KG1 (cell line): Measurements from ENCODE around the gene NKAIN4.

ENCODE experiments used
- DNase-seq: peaks from one replicate; lab custom pipeline; 2025; lab: John Stamatoyannopoulos, UW

Gene NKAIN4

DNA sequence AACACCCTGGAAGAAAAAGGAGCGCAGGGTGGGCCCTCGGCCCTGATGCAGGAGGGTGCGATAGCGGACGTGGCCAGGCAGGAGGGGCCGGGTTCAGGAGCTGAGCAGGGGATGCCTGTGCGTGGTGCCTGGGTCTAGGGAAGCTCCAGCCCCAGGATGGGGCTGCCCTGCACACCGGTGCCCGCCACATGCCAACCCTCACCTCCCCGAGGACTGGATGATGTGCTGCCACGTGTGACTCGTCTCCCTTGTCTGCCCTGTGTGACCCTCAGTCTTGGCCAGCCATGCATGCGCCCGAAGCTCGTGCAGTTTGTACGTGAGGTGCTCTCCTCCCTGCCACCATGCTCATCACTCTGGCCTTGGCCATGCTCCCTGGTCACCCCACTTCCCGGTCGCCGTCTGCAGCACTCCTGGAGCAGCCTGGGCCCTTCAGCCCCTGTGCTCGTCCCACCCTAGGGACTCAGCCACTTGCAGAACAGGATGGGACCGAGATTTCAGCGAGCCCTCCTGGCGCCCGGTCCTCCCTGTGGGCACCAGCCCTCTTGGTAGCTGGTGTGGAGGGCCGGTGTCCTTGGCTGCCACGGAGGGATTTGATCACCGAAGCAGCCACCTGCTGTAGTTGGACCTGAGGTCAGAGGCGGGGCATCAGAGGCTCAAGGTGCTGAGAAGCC, 34.5 kb upstream of the NKAIN4 start:
- DNase-seq, result no peak

DNA sequence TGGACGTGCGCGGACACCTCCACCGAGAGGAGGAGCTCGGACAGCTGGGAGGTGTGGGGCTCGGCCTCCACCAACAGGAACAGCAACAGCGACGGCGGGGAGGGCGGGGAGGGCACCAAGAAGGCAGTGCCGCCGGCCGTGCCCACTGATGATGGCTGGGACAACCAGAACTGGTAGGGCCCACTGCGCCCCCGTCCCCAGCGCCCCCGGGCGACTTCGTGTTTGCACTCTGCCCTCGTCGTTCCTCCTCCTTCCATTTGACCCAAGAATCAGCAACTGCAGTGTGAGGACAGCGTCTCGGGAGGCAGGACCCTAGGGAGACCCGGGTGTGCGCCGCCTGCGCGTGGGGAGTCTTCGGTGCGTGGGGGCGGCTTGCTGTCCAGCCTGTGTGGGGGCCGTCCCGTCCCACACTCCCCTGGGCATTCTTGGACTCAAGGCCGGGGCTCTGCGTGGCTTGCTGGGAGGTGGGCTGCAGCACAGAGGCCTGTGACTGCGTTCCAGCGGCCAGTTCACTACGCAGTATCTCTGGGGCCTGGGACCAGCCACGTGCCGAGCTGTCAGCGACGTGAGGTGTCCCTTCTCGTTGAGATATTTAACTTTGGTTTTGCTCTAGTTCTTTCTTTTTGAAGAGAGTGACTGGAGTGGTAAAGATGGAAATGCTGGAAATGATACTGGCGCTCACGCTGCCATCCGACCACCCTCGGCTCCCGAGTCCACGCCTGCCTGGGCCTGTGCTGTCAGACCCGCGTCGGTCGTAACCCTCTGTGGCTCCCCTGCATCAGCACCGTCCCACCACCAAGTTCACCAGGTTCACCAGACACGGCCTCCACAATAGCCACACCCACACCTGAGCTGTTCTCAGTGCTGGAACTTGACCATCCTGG, 33.7 kb upstream of the NKAIN4 start:
- DNase-seq, result no peak

DNA sequence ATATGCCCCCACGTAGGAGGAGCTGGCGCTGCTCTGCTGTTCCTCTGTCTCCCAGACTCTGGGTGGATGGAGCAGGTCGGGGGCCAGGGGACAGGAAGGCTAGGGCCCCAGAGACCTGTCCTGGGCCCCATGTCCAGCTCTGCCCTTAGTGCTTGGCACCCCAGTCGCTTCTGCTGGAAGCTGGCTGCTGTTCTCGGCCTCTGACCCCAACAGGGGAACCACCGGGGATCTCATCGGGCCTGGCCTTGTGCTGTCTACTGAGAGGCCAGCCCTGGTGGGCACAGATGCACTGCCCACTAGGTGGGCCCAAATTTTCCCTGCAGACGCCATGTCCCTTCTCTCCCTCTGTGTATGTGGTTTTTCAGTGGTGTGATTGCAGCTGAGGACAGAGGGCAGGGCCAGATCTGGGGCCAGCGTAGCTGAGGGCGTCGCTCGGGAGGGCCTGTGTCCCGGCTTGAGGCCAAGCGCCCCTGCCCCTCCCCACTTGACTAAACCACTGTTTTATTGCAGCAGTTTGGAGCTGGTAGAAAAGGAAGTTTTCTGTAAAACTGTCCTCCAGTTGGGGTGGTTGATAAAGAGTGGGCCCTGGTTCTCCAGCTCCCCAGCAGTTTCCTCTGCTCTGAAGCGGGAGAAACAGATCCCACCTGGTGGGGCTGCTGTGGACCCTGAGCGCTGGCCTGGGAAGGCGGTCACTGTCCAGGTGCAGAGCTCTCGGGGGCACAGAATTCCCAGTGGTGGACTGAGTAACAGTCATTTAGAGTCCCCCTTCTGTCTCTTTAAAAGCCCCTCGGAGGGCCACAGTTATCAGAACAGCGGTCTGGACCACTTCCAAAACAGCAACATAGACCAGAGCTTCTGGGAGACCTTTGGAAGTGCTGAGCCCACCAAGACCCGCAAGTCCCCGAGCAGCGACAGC, 32.8 kb upstream of the NKAIN4 start:
- no peak for DNase-seq

DNA sequence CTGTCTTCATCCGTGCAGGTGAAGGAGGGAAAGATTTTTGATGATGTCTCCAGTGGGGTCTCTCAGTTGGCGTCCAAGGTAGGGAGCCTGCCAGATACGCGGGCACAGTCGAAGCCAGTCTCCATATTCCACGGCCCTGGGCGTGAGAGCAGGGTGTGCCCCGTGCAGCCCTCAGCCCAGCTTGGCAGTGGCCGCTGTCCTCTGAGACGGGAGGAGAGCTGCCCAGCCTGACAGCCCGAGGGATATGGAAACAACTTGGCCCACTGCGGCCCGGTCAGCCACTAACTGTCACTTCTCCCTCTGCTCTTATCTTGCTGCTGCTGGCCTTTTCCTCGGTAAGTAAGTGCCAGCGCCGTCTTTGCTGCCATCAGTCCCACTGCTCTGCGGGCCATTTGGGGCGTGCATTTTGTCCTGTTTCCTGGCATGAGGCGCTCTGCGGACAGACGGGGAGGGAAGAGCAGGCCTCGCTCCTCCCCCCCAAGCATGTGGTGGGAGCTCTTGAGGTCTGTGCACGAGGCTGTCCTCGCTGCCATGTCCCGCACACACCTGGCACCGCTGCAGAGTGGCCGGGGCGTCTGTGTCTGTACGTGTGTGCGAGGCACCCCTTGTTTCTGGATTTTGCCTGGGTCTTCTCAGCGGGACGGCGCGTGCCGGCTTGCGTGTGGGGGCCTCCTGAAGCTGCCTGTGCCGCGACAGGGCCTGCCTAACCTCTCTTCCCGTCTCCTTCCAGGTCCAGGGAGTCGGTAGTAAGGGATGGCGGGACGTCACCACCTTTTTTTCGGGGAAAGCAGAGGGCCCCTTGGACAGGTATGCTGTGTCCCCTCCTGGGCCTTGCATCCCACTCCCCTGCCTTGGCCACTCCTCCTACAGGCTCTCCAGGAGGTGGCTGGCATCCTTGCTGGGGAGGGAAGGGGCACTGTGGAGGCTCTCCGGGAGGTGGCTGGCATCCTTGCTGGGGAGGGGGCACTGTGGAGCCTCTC, 31.7 kb upstream of the NKAIN4 start:
- DNase-seq, result no peak

DNA sequence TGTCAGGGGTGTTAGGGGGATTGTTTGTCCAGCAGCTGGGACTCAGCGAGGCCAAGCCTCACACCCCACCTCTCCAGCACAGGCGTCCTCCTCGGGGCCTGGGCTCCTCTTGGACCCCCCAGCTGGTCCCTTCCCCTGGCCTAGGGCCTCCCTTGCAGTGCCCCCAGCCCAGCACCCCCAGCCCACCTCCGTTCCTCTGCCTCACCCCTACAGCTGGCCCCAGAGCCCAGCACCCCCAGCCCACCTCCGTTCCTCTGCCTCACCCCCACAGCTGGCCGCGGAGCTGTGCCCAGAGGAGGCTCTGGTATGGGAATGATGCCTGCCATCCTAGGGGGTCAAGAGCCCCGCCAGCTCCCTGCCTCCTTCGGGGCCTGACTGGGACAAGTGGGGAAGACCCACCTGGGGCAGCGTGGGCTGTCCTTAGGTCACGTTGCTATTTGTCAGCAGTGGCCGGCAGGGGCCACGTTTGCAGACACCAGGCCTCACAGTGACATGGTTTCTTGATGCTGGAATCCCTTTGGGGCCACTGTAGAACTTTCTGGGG, 30.8 kb upstream of the NKAIN4 start:
- no peak for DNase-seq

DNA sequence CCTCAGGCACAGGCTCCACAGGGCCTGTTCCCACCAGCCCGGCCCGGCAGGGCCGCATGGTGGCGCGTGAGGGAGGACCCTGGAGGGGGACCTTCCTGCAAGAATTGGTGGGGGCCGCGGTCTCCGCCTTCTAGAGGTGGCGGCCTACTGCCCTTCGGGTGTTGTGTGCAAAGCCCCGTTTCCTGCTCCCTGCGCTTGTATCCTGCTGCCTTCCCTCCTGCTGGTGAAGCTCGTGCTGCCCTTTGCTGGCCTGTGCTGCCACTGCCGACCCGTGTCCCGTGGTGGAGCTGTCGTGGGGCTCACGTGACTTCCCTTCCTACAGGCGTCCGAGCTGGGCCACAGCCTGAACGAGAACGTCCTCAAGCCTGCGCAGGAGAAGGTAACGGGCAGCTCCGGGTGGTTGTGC, 30.3 kb upstream of the NKAIN4 start:
- no peak for DNase-seq

DNA sequence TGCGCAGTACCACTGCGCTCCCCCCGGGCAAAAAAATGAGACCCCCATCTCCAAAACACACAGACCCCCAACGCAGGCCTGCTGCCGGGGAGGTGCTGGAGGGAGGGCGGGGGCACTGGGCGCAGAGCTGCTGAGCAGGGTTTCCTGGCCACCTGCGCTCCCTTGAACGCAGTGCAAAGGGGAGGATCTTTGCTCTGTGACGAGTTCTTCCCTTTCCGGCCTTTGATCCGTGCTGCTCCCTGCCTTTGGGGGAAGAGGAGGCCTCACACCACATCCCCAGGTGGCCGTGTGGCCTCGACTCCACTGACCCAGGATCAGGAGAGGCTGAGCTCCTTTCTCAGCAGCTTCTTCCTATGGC, 29.8 kb upstream of the NKAIN4 start:
- DNase-seq, result no peak

DNA sequence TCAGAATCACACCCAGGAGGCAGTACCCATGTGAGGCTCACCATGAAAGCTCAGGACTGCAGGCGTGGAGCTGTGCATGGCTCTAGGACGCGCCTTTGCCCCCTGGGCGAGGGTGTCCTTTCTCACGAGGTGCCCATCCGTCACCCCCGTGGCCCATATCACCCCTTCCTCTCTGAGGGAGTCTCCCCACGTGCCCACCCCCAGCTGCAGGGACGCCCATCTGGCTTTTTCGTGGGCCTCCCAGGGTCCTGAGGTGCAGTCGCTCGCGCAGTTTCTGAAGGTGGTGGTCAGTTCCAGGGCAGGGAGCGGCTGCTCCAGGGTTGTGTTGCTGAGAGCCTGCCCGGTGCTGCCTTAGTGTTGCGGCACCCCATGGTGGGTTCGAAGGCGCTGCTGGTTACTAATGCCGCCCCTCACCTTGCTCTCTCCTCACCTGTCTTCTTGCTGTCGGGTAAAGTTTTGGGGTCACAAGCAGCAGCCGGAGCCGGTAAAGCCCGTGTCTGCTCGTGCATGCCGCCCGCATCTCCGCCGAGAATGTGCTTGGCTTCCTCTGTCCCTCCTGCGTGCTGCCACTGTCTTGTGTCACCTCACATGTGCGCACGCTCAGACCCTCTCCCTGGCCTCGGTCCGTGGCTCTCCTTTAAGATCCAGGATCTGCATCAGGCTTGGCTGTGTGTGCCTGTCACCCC, 29.3 kb upstream of the NKAIN4 start:
- no peak for DNase-seq

DNA sequence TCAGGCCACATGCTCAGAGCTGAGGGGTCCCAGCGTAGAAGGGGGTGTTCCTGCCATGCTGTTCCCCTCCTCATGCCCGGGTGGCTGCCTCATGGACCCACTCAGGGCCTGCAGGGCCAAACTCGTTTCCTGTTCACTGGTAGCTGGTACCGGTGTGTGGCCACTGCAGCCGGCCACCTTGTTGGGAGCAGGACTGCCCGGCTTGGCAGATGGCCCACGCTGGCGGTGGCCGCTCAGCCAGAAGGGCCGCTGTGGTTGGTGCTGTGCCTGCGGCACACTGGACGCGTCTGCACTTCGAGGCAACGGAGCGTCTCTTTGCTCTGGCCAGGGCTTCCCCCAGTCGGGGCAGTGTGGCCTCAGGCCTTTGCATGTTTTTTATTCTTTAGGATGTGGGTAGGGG, 28.7 kb upstream of the NKAIN4 start:
- DNase-seq, result no peak

DNA sequence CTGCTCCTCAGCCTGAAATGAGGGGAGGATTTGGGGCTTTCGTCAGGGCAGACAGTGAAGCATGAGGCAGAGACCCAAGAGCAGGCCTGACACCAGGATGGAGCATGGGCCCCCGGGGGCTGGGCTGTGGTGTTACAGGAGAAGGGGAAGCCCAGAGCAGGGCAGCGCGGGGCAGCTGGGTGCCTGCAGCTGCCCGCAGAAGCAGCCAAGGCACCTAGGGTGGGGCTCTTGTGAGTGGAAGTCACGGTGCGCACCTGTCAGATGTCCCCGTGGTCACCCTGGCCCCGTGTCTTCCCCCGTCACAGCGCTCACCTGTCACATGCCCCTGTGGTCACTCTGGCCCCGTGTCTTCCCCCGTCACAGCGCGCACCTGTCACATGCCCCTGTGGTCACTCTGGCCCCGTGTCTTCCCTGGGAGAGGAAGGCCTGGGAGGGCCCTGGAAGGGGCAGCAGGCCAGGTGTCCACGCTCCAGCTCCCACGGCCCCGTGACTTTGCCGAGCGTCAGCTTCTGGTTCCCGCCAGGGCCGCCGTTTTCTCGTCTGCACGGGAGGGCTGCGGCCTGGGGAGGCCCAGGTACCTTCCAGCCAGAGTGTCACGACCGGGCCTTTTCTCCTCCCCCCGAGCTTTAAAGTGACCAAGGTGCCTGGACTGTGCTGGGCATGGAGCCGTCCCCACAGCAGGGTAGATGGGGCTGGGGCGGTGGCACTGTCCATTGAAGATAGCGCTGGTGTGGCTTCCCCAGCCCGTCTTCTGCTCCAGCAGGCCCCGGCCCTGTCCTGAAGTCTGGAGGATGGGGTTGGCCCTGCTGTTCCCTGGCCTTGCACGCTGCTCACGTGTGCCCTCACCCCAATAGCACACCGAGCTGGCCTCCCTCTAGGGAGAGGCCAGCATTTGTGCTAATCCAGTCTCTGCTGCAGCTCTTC, 27.7 kb upstream of the NKAIN4 start:
- DNase-seq, result no peak

DNA sequence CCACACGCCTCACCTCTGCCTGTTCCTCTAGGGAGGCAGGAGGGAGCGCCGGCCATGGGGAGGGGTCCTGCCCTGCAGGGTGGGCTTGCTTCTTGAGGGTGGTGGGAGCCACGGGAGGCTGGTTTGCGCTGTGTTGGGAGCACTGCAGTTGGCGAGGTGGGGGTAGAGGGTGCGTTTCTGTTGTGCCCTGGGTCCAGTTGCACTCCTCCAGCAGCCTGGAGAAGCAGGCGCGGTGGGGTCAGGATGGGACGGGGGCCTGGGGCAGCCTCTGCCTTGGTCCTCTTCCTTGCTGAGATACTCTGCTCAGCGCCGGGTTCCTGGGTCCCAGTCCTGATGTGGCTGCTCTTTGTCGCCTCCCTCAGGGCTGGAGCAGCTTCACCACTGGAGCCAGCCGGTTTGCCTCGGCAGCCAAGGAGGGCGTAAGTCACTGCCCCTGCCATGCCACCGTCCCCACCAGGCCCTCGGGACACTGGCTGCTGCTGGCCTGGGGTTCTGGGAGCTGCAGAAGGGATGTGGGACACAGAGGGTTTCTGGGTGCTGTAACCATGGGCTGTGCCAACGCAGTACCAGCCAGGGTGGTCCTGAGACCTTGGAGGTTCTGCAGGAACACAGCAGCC, 26.8 kb upstream of the NKAIN4 start:
- DNase-seq, result no peak

DNA sequence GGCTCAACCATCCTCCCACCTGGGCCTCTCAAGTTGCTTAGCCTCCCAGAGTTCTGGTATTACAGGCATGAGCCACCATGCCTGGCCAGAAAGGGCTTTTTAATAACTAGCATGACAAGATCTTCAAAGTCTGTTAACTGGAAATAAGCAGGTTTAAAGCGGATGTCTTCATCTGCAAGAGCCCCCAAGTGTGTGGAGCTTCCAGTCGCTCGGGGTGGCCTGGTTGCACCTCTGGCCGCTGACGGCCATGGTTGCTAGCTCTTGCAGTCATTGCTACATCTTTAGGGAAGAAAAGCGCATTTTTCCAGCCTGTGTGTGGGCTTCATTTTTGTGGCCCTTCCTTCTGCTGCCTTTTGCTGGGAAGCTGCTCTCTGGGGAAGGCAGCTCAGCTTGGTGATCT, 26.1 kb upstream of the NKAIN4 start:
- no peak for DNase-seq

DNA sequence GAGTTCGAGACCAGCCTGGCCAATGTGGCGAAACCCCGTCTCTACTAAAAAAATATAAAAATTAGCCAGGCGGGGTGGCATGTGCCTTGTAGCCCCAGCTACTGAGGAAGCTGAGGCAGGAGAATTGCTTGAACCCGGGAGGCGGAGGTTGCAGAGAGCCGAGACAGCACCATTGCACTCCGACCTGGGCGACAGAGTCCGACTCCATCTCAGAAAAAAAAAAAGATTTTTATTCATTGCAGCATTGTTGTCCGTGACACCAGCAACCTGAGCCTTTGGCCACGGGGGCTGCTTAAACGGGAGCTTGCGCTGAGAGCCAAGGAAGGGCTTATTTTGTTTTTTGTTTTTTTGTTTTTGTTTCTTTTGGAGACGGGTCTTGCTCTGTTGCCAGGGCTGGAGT, 25.7 kb upstream of the NKAIN4 start:
- no peak for DNase-seq

DNA sequence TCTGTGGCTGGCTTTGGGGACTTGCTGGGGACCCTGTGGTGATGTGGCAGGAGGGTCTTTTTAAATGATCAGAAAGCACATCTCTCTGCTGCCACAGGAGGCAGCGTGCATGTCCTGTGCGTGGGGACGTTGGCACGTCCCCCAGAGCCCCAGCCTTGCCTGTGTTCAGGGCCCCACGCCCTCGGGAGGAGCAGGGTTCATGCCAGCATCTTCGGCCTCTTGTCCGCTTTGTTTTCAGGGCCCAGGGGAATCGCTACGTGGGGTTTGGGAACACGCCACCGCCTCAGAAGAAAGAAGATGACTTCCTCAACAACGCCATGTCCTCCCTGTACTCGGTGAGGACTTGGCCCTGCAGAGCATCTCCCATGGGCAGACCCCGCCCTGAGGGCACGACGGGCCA, 24.4 kb upstream of the NKAIN4 start:
- DNase-seq, result no peak

DNA sequence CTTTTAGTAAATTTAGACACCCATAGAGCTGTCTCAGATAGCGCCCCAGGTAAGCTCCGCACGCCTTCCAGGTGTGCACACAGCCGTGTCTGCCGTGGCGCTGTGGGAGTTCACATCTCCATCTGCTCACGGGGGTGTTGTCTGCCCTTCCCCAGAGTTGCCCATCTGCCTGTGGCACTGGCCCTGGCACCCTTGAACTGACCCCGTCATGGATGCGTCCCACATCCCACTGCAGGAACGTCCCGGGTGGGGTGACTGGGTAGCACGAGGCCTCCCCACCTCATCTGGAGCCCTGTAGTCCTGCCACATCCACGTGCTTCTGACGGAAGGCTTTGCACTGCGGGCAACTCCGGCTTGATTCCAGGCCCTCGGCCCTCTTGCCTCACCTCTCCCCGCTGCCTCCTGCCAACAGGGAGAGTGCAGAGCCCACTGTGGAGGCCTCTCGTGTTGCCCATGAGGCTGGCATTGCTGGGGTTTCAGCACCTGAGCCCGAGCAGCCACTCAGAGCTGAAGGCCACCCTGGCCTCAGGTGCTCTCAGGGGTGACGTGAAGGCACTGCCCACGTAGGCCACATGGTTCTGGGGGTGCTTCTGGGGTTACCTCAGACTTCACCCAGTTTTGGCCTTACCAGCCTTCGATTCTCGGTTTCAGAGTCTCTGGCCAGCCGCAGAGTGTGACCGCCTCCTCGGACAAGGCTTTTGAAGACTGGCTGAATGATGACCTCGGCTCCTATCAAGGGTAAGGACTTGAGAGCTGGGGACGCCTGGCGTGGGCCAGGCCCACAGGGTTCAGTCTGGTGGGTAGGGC, 23.4 kb upstream of the NKAIN4 start:
- no peak for DNase-seq

DNA sequence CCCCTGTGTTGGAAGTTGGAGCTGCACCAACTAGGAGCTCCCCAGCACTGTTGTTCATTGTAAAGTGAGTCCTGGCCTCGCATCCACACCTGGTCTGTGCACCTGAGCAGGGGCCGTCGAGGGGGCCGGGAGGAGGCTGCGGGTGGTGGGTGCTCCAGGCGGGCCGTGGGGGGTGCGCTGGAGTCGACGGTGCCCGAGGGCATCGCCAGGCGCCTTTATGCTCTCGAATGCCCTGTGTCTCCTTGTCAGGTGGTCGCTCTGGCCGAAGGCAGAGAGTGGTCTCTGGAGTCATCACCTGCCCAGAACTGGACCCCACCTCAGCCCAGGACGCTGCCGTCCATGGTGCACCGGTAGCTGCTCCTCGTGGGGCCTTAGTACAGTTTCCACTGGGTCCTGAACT, 22.7 kb upstream of the NKAIN4 start:
- no peak for DNase-seq

DNA sequence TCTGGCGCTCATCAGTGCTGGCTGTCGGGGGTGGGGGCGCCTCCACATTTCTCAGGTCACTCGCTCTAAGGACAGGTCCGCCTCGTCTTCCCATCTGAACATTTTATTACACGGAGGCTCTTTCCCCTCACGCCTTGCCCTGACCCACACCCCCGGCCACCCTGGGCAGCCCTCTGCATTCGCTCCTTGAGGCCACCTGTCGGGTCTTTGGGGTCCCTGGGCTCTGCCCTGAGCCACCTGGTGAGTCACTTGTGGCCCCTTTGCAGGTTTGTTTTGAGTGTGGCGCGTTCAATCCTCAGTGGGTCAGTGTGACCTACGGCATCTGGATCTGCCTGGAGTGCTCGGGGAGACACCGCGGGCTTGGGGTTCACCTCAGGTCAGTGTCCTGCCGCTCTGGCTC, 21.6 kb upstream of the NKAIN4 start:
- no peak for DNase-seq
